ENCODE measurements around the gene MDN1. TPM values are rescaled to one million over a fixed set of nuclear protein-coding genes. Genes with fewer than 3 reads are reported as not detected.
"Not testable (repeated sequence)": the region's sequence is repeated elsewhere in the genome, so short reads cannot be mapped to it uniquely, and the experiment has no call there.

Gene MDN1
- total and polyA plus RNA-seq, 2 of the 8 experiments (the other 6 are each of a cell fraction or from before 2014, with no cell fraction given) = 53.5 to 179 TPM

GRCh38 chr6:89731262-89731661, 88.3 kb downstream of the MDN1 start:
- H2AK5ac ChIP-seq (ENCODE audit: low read depth, low read length); H3K79me1 ChIP-seq (ENCODE audit: low read depth, low read length); H2BK120ac ChIP-seq (replicated peaks; ENCODE audit: low read depth, low read length); H4K20me1 ChIP-seq (replicated peaks in 1 of 2; ENCODE audit: control insufficient read depth in 1 of 2, insufficient read depth in 2 of 2, low read length in 2 of 2); DNase-seq (ENCODE audit: low read depth in 1 of 2, low spot score in 2 of 2); H3K18ac ChIP-seq (ENCODE audit: extremely low read depth, low read length); H2BK5ac ChIP-seq (ENCODE audit: low read depth, low read length); H3K9me3 ChIP-seq (ENCODE audit: insufficient read depth in 2 of 2, low read depth in 1 of 2, low read length in 1 of 2); H2BK12ac ChIP-seq (ENCODE audit: low read depth, low read length); H3K4ac ChIP-seq (replicated peaks; ENCODE audit: insufficient read length, low read depth, low read length); POLR2A ChIA-PET (ENCODE audit: partially characterized antibody); H3K27me3 ChIP-seq (replicated peaks in 1 of 4; ENCODE audit: control insufficient read depth in 3 of 4, extremely low read depth in 1 of 4, insufficient read depth in 3 of 4, low read length in 3 of 4); H3K4me3 ChIP-seq (ENCODE audit: extremely low read depth in 1 of 4, insufficient read depth in 2 of 4, low read depth in 3 of 4, low read length in 4 of 4); H3K4me2 ChIP-seq (ENCODE audit: insufficient read depth in 1 of 2, low read depth in 2 of 2, low read length in 2 of 2); H3K14ac ChIP-seq (ENCODE audit: insufficient read length); H4K5ac ChIP-seq (ENCODE audit: insufficient read length, low read depth, low read length); H3K79me2 ChIP-seq (ENCODE audit: control insufficient read depth in 1 of 2, insufficient read depth in 2 of 2, low read length in 2 of 2); CTCF ChIA-PET (ENCODE audit: partially characterized antibody); H2BK15ac ChIP-seq (ENCODE audit: low read length); H3K56ac ChIP-seq (replicated peaks; ENCODE audit: insufficient read length, low read depth, low read length); H2BK20ac ChIP-seq (ENCODE audit: low read length); H4K8ac ChIP-seq (ENCODE audit: extremely low read depth, insufficient read depth, low read length); H3K9ac ChIP-seq (replicated peaks in 1 of 4; ENCODE audit: extremely low read depth in 1 of 4, low read depth in 3 of 4, low read length in 3 of 4); FAIRE-seq; H4K91ac ChIP-seq (replicated peaks; ENCODE audit: insufficient read length, low read length); H2AFZ ChIP-seq (ENCODE audit: low read length); H3K27ac ChIP-seq (ENCODE audit: low read depth, low read length); H3K23ac ChIP-seq (ENCODE audit: insufficient read length); H3K23me2 ChIP-seq (ENCODE audit: low read depth, low read length); H3K4me1 ChIP-seq (replicated peaks in 1 of 4; ENCODE audit: control insufficient read depth in 3 of 4, insufficient read depth in 4 of 4, low read length in 3 of 4): not testable (repeated sequence)
- peaks cover 24 to 76% (median 61%) of the 10 kb centered on the region in 4 experiments for H3K36me3 ChIP-seq (ENCODE audit: control insufficient read depth in 2 of 4, insufficient read depth in 4 of 4, low read length in 3 of 4)
- 95% methylated on average over 2 of the region's 2 CpGs; no CpG with 5 or more reads in 1 of the 2 experiments for WGBS, 2 experiments (ENCODE audit: extremely low coverage in 1 of 2, insufficient coverage in 1 of 2, insufficient read length in 1 of 2, insufficient replicate concordance in 2 of 2, low coverage in 1 of 2, low lambda C conversion rate in 2 of 2, missing lambda C conversion rate in 1 of 2)
